Keratinocyte (primary cell): ENCODE measurements around the gene OPALIN. TPM values are rescaled to one million over a fixed set of nuclear protein-coding genes. Genes with fewer than 3 reads are reported as not detected.

Experiments used
- DNase-seq: peaks from one replicate; pipeline ENCODE4 v3.0.0-alpha.2; 2011; ENCODE audit warnings: low read depth, missing footprints, low spot score
- FAIRE-seq: peaks from 2 replicates; lab custom pipeline; 2011; peaks lifted over from hg19 to GRCh38; lab: Jason Lieb, UNC
- H2AFZ ChIP-seq: 2 replicates; pipeline ENCODE4 v1.6.0; 2012; ENCODE audit warnings: low read length, control low read depth, inconsistent platforms; ENCODE audit not compliant: control insufficient read depth
- H3K27ac ChIP-seq: 2 replicates; pipeline ENCODE4 v1.5.1; 2011; ENCODE audit warnings: low read length; ENCODE audit not compliant: control insufficient read depth, insufficient read depth
- H3K27me3 ChIP-seq: 3 replicates; pipeline ENCODE4 v1.6.0; 2011; ENCODE audit warnings: low read length; ENCODE audit not compliant: control insufficient read depth, insufficient read depth; ENCODE audit errors: extremely low read depth
- H3K36me3 ChIP-seq, 2 experiments: 2 replicates in 1 of 2; 3 replicates in 1 of 2; pipeline ENCODE4 v1.5.1; 2011; ENCODE audit warnings: low read length in 2 of 2, mild to moderate bottlenecking in 1 of 2; ENCODE audit not compliant: control insufficient read depth in 2 of 2, insufficient read depth in 2 of 2; ENCODE audit errors: extremely low read depth in 1 of 2
- H3K4me1 ChIP-seq: 3 replicates; pipeline ENCODE4 v1.5.1; 2011; ENCODE audit warnings: low read length; ENCODE audit not compliant: control insufficient read depth, insufficient read depth; ENCODE audit errors: extremely low read depth
- H3K4me2 ChIP-seq: 3 replicates; pipeline ENCODE4 v1.6.0; 2011; ENCODE audit warnings: low read depth, low read length; ENCODE audit not compliant: control insufficient read depth, insufficient read depth; ENCODE audit errors: extremely low read depth
- H3K4me3 ChIP-seq, 3 experiments: fragments of 200-600 bp in 1 of 3; sonication (generic) in 1 of 3; 2 replicates in 2 of 3; 3 replicates in 1 of 3; pipeline ENCODE4 v1.5.1; 2011 to 2016; ENCODE audit warnings: low read length in 3 of 3, mild to moderate bottlenecking in 3 of 3, control low read depth in 2 of 3, inconsistent platforms in 1 of 3, low read depth in 1 of 3, mixed read lengths in 1 of 3, mixed run types in 1 of 3, moderate library complexity in 1 of 3; ENCODE audit not compliant: control insufficient read depth in 2 of 3, insufficient read depth in 2 of 3; ENCODE audit errors: extremely low read depth in 1 of 3
- H3K79me2 ChIP-seq: 2 replicates; pipeline ENCODE4 v1.6.0; 2012; ENCODE audit warnings: low read length; ENCODE audit not compliant: control insufficient read depth, insufficient read depth
- H3K9ac ChIP-seq: 3 replicates; pipeline ENCODE4 v1.6.0; 2011; ENCODE audit warnings: low read length; ENCODE audit not compliant: control insufficient read depth, insufficient read depth; ENCODE audit errors: extremely low read depth
- H3K9me1 ChIP-seq: 3 replicates; pipeline ENCODE4 v1.6.0; 2011; ENCODE audit warnings: low read length; ENCODE audit not compliant: control insufficient read depth, insufficient read depth; ENCODE audit errors: extremely low read depth
- H3K9me3 ChIP-seq: 2 replicates; pipeline ENCODE4 v1.5.1; 2012; ENCODE audit warnings: low read depth, low read length; ENCODE audit not compliant: control insufficient read depth
- H4K20me1 ChIP-seq: 3 replicates; pipeline ENCODE4 v1.6.0; 2011; ENCODE audit warnings: low read length; ENCODE audit not compliant: control insufficient read depth, insufficient read depth; ENCODE audit errors: extremely low read depth
- EZH2 ChIP-seq: IDR thresholded peaks from one replicate; pipeline ENCODE4 v1.6.1; 2012; ENCODE audit warnings: inconsistent platforms, mild to moderate bottlenecking, low read length, moderate library complexity
- dilution Hi-C: fragments of 300-500 bp; cut with MboI; formaldehyde crosslinking; loops from one replicate; pipeline ENCODE4 v1.7.0; 2020; ENCODE audit warnings: low sequenced_read_pairs; ENCODE audit not compliant: extremely low pct_ligation_motif_present
- polyA plus RNA-seq, 5 experiments: library from polyadenylated mRNA; depleted of rRNA in 3 of 5; stranded (reverse) in 3 of 5; stranded (forward) in 1 of 5; unstranded in 1 of 5; fragments of >200 nt; gene quantifications; 1 replicate in 1 of 5; 2 replicates in 3 of 5; 3 replicates in 1 of 5; pipeline versions ENCODE4 v1.2.1 to v1.2.3, GENCODE V29; 2011 to 2012; ENCODE audit warnings: missing spikeins in 2 of 5, low read depth in 1 of 5, low replicate concordance in 1 of 5
- TF ChIP-seq, protein P1 (sequence below), 3 experiments: IDR thresholded peaks in 1 of 3; conservative IDR thresholded peaks in 1 of 3; optimal IDR thresholded peaks in 1 of 3; 2 replicates in 2 of 3; 3 replicates in 1 of 3; pipeline versions ENCODE3 to v1.5.1; 2011; ENCODE audit warnings: low read length in 3 of 3, mild to moderate bottlenecking in 3 of 3, moderate library complexity in 2 of 3, control low read depth in 1 of 3, inconsistent platforms in 1 of 3; ENCODE audit not compliant: insufficient read depth in 2 of 3; ENCODE audit errors: extremely low read depth in 1 of 3

OPALIN gene
- polyA plus RNA-seq, 1 donor (not counting 4 experiments of a cell fraction or from before 2014, with no cell fraction given): not detected

DNA sequence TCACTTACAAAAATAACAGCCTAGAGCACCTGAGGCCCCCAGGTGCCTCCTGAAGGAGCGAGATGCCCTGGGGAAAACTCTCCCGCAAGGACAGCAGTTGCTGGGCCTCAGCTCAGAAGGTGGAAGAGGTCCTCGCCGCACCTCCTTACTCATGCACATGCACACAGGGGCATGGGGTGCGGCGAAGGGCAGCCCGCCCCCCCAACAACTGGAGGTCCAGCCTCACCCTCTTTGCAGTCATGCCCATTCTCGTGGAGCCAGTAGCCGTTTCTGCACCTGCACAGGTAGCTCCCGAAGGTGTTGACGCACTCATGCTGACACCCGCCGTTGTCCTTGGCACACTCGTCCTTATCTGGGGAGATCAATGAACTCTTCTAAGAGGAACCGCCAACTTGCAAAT, 19.9 kb upstream of the OPALIN start:
- dilution Hi-C loops: no loop called here
- FAIRE-seq: no peak
- Histone ChIP-seq H3K27ac (no peak overlapping the region), H3K4me2 (no peak overlapping the region), H3K4me3 (no peak overlapping the region), H3K9me3 (no peaks in the 10 kb centered on the region), H3K4me1 (peaks cover 7% of the 10 kb centered on the region), H3K9me1 (no peaks in the 10 kb centered on the region), H4K20me1 (no peaks in the 10 kb centered on the region), H3K79me2 (no peaks in the 10 kb centered on the region), H3K27me3 (peaks cover 5% of the 10 kb centered on the region), H3K36me3 (no peaks in the 10 kb centered on the region), H3K9ac (no peak overlapping the region), H2AFZ (no peak overlapping the region)
- DNase-seq: no peak
- no peak for TF ChIP-seq EZH2
- TF ChIP-seq, protein P1, sequence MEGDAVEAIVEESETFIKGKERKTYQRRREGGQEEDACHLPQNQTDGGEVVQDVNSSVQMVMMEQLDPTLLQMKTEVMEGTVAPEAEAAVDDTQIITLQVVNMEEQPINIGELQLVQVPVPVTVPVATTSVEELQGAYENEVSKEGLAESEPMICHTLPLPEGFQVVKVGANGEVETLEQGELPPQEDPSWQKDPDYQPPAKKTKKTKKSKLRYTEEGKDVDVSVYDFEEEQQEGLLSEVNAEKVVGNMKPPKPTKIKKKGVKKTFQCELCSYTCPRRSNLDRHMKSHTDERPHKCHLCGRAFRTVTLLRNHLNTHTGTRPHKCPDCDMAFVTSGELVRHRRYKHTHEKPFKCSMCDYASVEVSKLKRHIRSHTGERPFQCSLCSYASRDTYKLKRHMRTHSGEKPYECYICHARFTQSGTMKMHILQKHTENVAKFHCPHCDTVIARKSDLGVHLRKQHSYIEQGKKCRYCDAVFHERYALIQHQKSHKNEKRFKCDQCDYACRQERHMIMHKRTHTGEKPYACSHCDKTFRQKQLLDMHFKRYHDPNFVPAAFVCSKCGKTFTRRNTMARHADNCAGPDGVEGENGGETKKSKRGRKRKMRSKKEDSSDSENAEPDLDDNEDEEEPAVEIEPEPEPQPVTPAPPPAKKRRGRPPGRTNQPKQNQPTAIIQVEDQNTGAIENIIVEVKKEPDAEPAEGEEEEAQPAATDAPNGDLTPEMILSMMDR (optimal IDR thresholded peaks at IDR 0.05 in 1 of 3, IDR thresholded peaks at IDR 0.05 in 1 of 3, conservative IDR thresholded peaks at IDR 0.05 in 1 of 3; ENCODE audit: extremely low read depth in 1 of 3, insufficient read depth in 2 of 3, low read length in 3 of 3): no peak

DNA sequence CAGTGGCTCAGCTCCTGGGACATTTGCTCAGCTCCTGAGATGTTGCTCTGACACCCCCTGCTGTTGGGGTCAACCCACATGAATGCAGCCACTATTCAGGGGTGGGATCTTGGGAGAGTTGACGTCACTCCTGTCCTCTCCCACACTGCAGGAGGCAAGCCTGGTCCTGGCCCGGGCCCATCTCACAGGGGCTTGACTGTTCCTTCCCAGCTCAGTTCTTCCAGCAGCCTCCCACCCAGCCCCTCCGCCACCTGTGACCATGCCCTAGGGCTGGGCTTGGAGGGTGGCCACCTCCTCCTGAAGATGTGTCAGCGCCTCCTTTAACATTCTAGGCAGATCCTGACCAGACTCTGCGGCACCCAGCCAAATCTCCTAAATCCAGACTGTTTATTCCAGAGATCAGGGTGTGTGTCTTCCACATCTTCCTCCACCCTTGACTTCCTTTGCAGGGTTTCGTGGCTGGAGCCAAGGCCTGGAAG, 19.1 kb upstream of the OPALIN start:
- H3K9me1 ChIP-seq: no peaks in the 10 kb centered on the region
- H3K27ac ChIP-seq: no peak overlapping the region
- dilution Hi-C loops: no loop called here
- TF ChIP-seq, protein P1 (optimal IDR thresholded peaks at IDR 0.05 in 1 of 3, IDR thresholded peaks at IDR 0.05 in 1 of 3, conservative IDR thresholded peaks at IDR 0.05 in 1 of 3; ENCODE audit: extremely low read depth in 1 of 3, insufficient read depth in 2 of 3, low read length in 3 of 3): no peak
- TF ChIP-seq EZH2: no peak
- H2AFZ ChIP-seq: no peak overlapping the region
- no peaks in the 10 kb centered on the region for H3K9me3 ChIP-seq
- no peaks in the 10 kb centered on the region for H3K36me3 ChIP-seq
- H3K4me2 ChIP-seq: no peak overlapping the region
- H3K9ac ChIP-seq: no peak overlapping the region
- H3K4me3 ChIP-seq: no peak overlapping the region
- no peaks in the 10 kb centered on the region for H4K20me1 ChIP-seq
- peaks cover 7% of the 10 kb centered on the region for H3K4me1 ChIP-seq
- FAIRE-seq (no peak), DNase-seq (no peak)
- peaks cover 9% of the 10 kb centered on the region for H3K27me3 ChIP-seq
- no peaks in the 10 kb centered on the region for H3K79me2 ChIP-seq
